H9 (cell line): ENCODE results near the gene TACC2. TPM values are rescaled to one million over a fixed set of nuclear protein-coding genes. Genes with fewer than 3 reads are reported as not detected.

Experiments used
- DNase-seq: peaks from one replicate; pipeline ENCODE4 v3.0.0-alpha.2; 2017
- H2AFZ ChIP-seq: one replicate; pipeline ENCODE4 v1.6.1; 2013; ENCODE audit warnings: mild to moderate bottlenecking, low read length, control low read depth, moderate library complexity
- H2AK5ac ChIP-seq: 2 replicates; pipeline ENCODE4 v1.6.1; 2013; ENCODE audit warnings: low read length, control low read depth, mixed read lengths; ENCODE audit not compliant: insufficient read length
- H2BK120ac ChIP-seq: one replicate; pipeline ENCODE4 v1.6.1; 2013; ENCODE audit warnings: low read depth, mild to moderate bottlenecking, low read length, control low read depth, inconsistent platforms; ENCODE audit not compliant: poor library complexity, severe bottlenecking
- H2BK12ac ChIP-seq: 2 replicates; pipeline ENCODE4 v1.6.1; 2013; ENCODE audit warnings: low read length, control low read depth, mixed read lengths, low read depth; ENCODE audit not compliant: insufficient read length
- H2BK15ac ChIP-seq: 2 replicates; pipeline ENCODE4 v1.6.1; 2013; ENCODE audit warnings: low read depth, low read length, control low read depth
- H2BK20ac ChIP-seq: one replicate; pipeline ENCODE4 v1.6.1; 2013; ENCODE audit warnings: low read depth, mild to moderate bottlenecking, low read length, control low read depth, inconsistent platforms; ENCODE audit not compliant: poor library complexity, severe bottlenecking
- H2BK5ac ChIP-seq: 2 replicates; pipeline ENCODE4 v1.6.1; 2013; ENCODE audit warnings: low read length, control low read depth, mixed read lengths; ENCODE audit not compliant: insufficient read length
- H3K14ac ChIP-seq: 2 replicates; pipeline ENCODE4 v1.6.1; 2013; ENCODE audit warnings: low read length, control low read depth; ENCODE audit not compliant: insufficient read depth
- H3K18ac ChIP-seq: 2 replicates; pipeline ENCODE4 v1.6.1; 2013; ENCODE audit warnings: low read depth, mild to moderate bottlenecking, mixed read lengths, low read length, control low read depth; ENCODE audit not compliant: insufficient read length
- H3K23ac ChIP-seq: 2 replicates; pipeline ENCODE4 v1.6.1; 2013; ENCODE audit warnings: low read length, control low read depth, mixed read lengths, low read depth; ENCODE audit not compliant: insufficient read length
- H3K23me2 ChIP-seq: 2 replicates; pipeline ENCODE4 v1.6.1; 2013; ENCODE audit warnings: low read depth, mild to moderate bottlenecking, mixed read lengths, low read length, control low read depth; ENCODE audit not compliant: insufficient read length, poor library complexity, severe bottlenecking
- H3K27ac ChIP-seq: 2 replicates; pipeline ENCODE4 v1.5.1; 2013; ENCODE audit warnings: low read length, control low read depth, mixed read lengths, low read depth; ENCODE audit not compliant: insufficient read length
- H3K27me3 ChIP-seq: 2 replicates; pipeline ENCODE4 v1.6.1; 2013; ENCODE audit warnings: low read length, control low read depth, inconsistent platforms; ENCODE audit not compliant: insufficient read depth
- H3K4ac ChIP-seq: 2 replicates; pipeline ENCODE4 v1.6.1; 2013; ENCODE audit warnings: low read depth, mild to moderate bottlenecking, control low read depth, inconsistent platforms, low read length, moderate library complexity
- H3K4me1 ChIP-seq: 2 replicates; pipeline ENCODE4 v1.6.1; 2013; ENCODE audit warnings: low read length, control low read depth, inconsistent platforms; ENCODE audit not compliant: insufficient read depth
- H3K4me2 ChIP-seq: 2 replicates; pipeline ENCODE4 v1.6.1; 2013; ENCODE audit warnings: low read length, control low read depth, mixed read lengths; ENCODE audit not compliant: insufficient read length, insufficient read depth
- H3K56ac ChIP-seq: 2 replicates; pipeline ENCODE4 v1.6.1; 2013; ENCODE audit warnings: low read depth, mild to moderate bottlenecking, mixed read lengths, low read length, control low read depth; ENCODE audit not compliant: insufficient read length
- H3K79me1 ChIP-seq: 2 replicates; pipeline ENCODE4 v1.6.1; 2013; ENCODE audit warnings: low read depth, mild to moderate bottlenecking, moderate library complexity, low read length, control low read depth, inconsistent platforms; ENCODE audit not compliant: insufficient read depth, poor library complexity, severe bottlenecking
- H3K79me2 ChIP-seq: 2 replicates; pipeline ENCODE4 v1.6.1; 2013; ENCODE audit warnings: low read length, control low read depth, inconsistent platforms; ENCODE audit not compliant: insufficient read depth
- H3K9ac ChIP-seq: 2 replicates; pipeline ENCODE4 v1.6.1; 2013; ENCODE audit warnings: low read length, control low read depth, mixed read lengths; ENCODE audit not compliant: insufficient read length; ENCODE audit errors: extremely low read depth
- H3K9me3 ChIP-seq: one replicate; pipeline ENCODE4 v1.6.1; 2013; ENCODE audit warnings: low read depth, low read length, inconsistent platforms; ENCODE audit not compliant: control insufficient read depth
- H3T11ph ChIP-seq: one replicate; pipeline ENCODE4 v1.6.1; 2013; ENCODE audit warnings: mild to moderate bottlenecking, low read length, control low read depth, inconsistent platforms
- H4K20me1 ChIP-seq: one replicate; pipeline ENCODE4 v1.6.1; 2013; ENCODE audit not compliant: control insufficient read depth, insufficient read length, insufficient read depth
- H4K5ac ChIP-seq: 2 replicates; pipeline ENCODE4 v1.6.1; 2013; ENCODE audit warnings: low read depth, mild to moderate bottlenecking, mixed read lengths, low read length, control low read depth; ENCODE audit not compliant: insufficient read length
- H4K8ac ChIP-seq: replicated peaks from 2 replicates; pipeline ENCODE4 v1.6.1; 2013; ENCODE audit warnings: low read length, control low read depth, mixed read lengths, low read depth; ENCODE audit not compliant: insufficient read length
- H4K91ac ChIP-seq: 2 replicates; pipeline ENCODE4 v1.6.1; 2013; ENCODE audit warnings: low read depth, mild to moderate bottlenecking, moderate library complexity, mixed read lengths, low read length, control low read depth; ENCODE audit not compliant: insufficient read length
- H3K27ac Mint-ChIP-seq, 3 experiments: 2 replicates in 2 of 3; 3 replicates in 1 of 3; pipeline ENCODE4 v1.8.0; 2020 to 2021; ENCODE audit warnings: mixed read lengths in 3 of 3, mild to moderate bottlenecking in 1 of 3, moderate library complexity in 1 of 3
- H3K27me3 Mint-ChIP-seq: 2 replicates; pipeline ENCODE4 v1.8.0; 2021; ENCODE audit warnings: low read depth, mild to moderate bottlenecking, moderate library complexity, mixed read lengths
- H3K36me3 Mint-ChIP-seq, 3 experiments: 2 replicates in 2 of 3; 3 replicates in 1 of 3; pipeline ENCODE4 v1.8.0; 2020 to 2021; ENCODE audit warnings: low read depth in 3 of 3, mixed read lengths in 3 of 3; ENCODE audit not compliant: insufficient read depth in 1 of 3
- H3K4me1 Mint-ChIP-seq, 2 experiments: 2 replicates each; pipeline ENCODE4 v1.8.0; 2020; ENCODE audit warnings: mixed read lengths in 2 of 2
- H3K4me3 Mint-ChIP-seq, 2 experiments: 2 replicates in 1 of 2; 3 replicates in 1 of 2; pipeline ENCODE4 v1.8.0; 2020 to 2021; ENCODE audit warnings: mild to moderate bottlenecking in 2 of 2, mixed read lengths in 2 of 2, moderate library complexity in 1 of 2
- H3K9me3 Mint-ChIP-seq, 2 experiments: 2 replicates in 1 of 2; 3 replicates in 1 of 2; pipeline ENCODE4 v1.8.0; 2020; ENCODE audit warnings: mild to moderate bottlenecking in 2 of 2, mixed read lengths in 2 of 2, moderate library complexity in 1 of 2
- WGBS: extraction: QIAGEN DNeasy Blood & Tissue Kit; methylation state at CpG from one replicate; pipeline ENCODE4 v1.1.7; 2013; ENCODE audit warnings: missing lambda C conversion rate, low lambda C conversion rate, mixed read lengths; ENCODE audit not compliant: insufficient read length; ENCODE audit errors: extremely low coverage; 5-methylcytosine and 5-hydroxymethylcytosine counted together
- total RNA-seq: library from RNA; stranded (reverse); gene quantifications from 2 replicates; pipeline ENCODE4 v1.2.1, GENCODE V29; 2021
- TF ChIP-seq, protein P1 (sequence below): fragments of 200-600 bp; sonication (generic); conservative IDR thresholded peaks from 3 replicates; pipeline ENCODE4 v1.8.0; 2021; ENCODE audit warnings: antibody characterized with exemption, mild to moderate bottlenecking

TACC2 gene
- total RNA-seq, 1 experiment from 2014 or later, result 58.1 TPM

DNA sequence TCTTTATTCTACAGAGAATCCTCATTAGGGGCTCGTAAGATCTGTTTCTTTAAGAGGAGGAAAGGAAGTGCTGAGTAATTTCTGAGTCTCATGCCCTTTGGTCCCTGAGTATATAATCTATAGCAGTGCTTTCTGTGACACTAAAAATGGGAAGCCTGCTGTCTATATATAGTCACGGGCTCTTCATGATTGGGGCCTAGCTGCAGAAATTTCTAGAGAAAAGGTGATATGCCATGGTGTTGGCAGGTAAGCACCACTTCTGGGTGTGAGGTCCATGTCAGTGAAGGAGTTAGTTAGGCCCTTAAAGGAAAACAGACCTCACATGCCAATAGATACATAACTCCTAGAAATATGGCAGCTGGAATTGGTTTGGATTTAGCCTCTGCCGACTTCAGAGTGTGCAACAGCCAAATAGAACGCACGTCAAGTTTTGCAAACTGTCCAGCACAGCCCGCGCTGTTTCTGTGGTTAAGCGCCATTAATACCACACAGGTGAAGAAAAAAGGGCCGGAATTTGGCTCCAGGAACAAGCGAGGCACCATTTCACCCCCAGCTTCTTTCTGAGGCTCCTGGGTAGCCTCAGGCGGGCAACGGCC, 123.2 kb downstream of the TACC2 start:
- no peaks in the 10 kb centered on the region for H3K9me3 Mint-ChIP-seq
- Histone ChIP-seq H3K4me2 (peak overlapping the region; percentile 50), H3K14ac (no peak overlapping the region), H2BK120ac (no peak overlapping the region), H3K27me3 (peaks cover 2% of the 10 kb centered on the region; the same call in 1 of the 2 replicates), H4K91ac (no peak overlapping the region), H2BK12ac (no peak overlapping the region), H3K79me2 (peaks cover 3% of the 10 kb centered on the region; the same call in 1 of the 2 replicates), H3K18ac (no peak overlapping the region), H2AK5ac (no peak overlapping the region), H4K20me1 (no peaks in the 10 kb centered on the region), H3K79me1 (no peaks in the 10 kb centered on the region), H2BK15ac (no peak overlapping the region), H3K9ac (no peak overlapping the region), H3K4ac (no peak overlapping the region), H3K56ac (no peak overlapping the region), H2BK5ac (no peak overlapping the region), H2BK20ac (no peak overlapping the region), H3K9me3 (no peaks in the 10 kb centered on the region), H3K23me2 (peaks cover 13% of the 10 kb centered on the region), H2AFZ (no peak overlapping the region), H3K27ac (no peak overlapping the region), H4K8ac (no peak overlapping the region), H3T11ph (no peak overlapping the region), H4K5ac (no peak overlapping the region), H3K23ac (no peak overlapping the region), H3K4me1 (no peaks in the 10 kb centered on the region)
- WGBS, result no CpG with 5 or more reads among the region's 12 CpGs
- peak overlapping the region in 1 of 3 experiments; percentile 89; a peak in 1 of 7 replicates for H3K27ac Mint-ChIP-seq
- TF ChIP-seq, protein P1, sequence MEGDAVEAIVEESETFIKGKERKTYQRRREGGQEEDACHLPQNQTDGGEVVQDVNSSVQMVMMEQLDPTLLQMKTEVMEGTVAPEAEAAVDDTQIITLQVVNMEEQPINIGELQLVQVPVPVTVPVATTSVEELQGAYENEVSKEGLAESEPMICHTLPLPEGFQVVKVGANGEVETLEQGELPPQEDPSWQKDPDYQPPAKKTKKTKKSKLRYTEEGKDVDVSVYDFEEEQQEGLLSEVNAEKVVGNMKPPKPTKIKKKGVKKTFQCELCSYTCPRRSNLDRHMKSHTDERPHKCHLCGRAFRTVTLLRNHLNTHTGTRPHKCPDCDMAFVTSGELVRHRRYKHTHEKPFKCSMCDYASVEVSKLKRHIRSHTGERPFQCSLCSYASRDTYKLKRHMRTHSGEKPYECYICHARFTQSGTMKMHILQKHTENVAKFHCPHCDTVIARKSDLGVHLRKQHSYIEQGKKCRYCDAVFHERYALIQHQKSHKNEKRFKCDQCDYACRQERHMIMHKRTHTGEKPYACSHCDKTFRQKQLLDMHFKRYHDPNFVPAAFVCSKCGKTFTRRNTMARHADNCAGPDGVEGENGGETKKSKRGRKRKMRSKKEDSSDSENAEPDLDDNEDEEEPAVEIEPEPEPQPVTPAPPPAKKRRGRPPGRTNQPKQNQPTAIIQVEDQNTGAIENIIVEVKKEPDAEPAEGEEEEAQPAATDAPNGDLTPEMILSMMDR, result no peak
- peaks cover 10% of the 10 kb centered on the region for H3K27me3 Mint-ChIP-seq
- H3K4me1 Mint-ChIP-seq, result peaks cover 37% of the 10 kb centered on the region in 2 experiments
- DNase-seq, result no peak
- H3K4me3 Mint-ChIP-seq, result peak overlapping the region; percentile 66 to 80
- peaks cover 0 to 4% (median 0%) of the 10 kb centered on the region in 3 experiments; a peak in 1 of 7 replicates for H3K36me3 Mint-ChIP-seq
